GM12801 (cell line): ENCODE measurements around the gene ETNK2.

Experiments used
- CTCF ChIP-seq: IDR thresholded peaks from one replicate; pipeline ENCODE4 v1.5.1; 2011; ENCODE audit warnings: control low read depth; ENCODE audit not compliant: insufficient read length; ENCODE audit errors: extremely low read depth

ETNK2 gene

GRCh38 chr1:204098683-204099082 lies 53.2 kb downstream of the ETNK2 start:
- no peak for TF ChIP-seq CTCF

- TF ChIP-seq CTCF = no peak
Observed at GRCh38 chr1:204096931-204097330, 54.9 kb downstream of the ETNK2 start.

- no peak for TF ChIP-seq CTCF
Observed at GRCh38 chr1:204094856-204095634, 56.8 kb downstream of the ETNK2 start.

- TF ChIP-seq CTCF = no peak
Observed at GRCh38 chr1:204094313-204094729, 57.5 kb downstream of the ETNK2 start.

DNA sequence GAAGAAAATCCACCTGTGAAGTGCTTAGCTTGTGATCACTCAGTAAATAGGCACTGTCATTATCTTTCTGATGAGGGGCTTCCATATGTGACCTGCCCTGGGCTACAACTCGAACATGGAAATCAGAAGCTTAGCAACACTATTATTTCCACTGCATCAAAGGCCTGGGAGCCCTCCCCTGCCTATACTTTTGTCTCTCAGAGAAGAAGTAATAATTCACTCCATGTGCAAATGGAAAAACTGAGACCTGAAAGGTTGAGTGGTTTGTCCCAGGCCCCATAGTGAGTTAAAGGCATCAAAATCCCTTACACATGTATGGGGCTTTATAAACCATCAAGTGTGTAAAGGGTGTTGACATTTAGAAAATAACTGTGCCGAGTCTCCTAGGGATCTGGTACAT lies 58.1 kb downstream of the ETNK2 start:
- TF ChIP-seq CTCF = no peak

DNA sequence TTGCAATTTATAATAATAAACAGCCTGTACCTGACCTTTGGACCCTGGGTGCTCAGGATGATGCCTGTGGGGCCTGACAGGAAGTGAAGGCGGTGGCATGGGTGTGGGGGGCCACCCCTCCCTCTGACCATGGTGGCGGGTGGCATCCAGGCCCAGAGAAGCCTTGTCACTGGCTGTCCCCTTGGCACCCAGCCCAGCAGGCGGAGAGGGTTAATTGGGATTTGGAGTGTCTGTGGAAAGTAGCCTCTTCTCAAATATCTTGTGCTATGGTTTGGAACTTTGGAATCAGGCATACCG lies 58.5 kb downstream of the ETNK2 start:
- TF ChIP-seq CTCF = no peak

- TF ChIP-seq CTCF = no peak
Observed at GRCh38 chr1:204092632-204093420, 59.0 kb downstream of the ETNK2 start.
